HG03457 (cell line): Measurements from ENCODE around the gene CYSTM1.
"Not testable (repeated sequence)": the region's sequence is repeated elsewhere in the genome, so short reads cannot be mapped to it uniquely, and the experiment has no call there.

ENCODE experiments used
- ATAC-seq: cut with Tn5 transposase; IDR thresholded peaks from one replicate; pipeline ENCODE4 v1.9.1; 2021; ENCODE audit warnings: moderate number of reproducible peaks; ENCODE audit not compliant: unreplicated experiment

CYSTM1 gene

GRCh38 chr5:140148508-140148907 lies 26.5 kb upstream of the CYSTM1 start:
- ATAC-seq, result no peak

DNA sequence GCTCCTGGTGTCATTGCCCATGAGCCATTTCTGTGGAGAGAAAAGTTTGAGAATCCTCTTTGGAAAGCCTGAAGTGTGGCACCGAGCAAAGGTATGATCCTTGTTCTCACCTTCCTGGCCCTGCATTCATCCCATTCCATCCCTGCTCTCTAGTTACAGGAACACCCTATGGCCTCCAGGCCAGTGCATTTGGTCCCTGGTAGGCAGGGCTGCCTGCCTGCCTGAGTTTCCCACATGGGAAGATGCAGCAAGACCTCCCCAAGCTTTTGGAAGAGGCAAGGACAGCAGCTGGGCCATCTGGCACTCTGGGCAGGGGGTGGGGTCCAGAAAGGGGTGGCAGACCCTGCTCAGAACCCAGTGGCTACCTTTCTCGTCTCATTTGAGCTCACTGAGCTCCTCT lies 24.8 kb upstream of the CYSTM1 start:
- no peak for ATAC-seq

- no peak for ATAC-seq
Observed at GRCh38 chr5:140151144-140152021, 23.6 kb upstream of the CYSTM1 start.

GRCh38 chr5:140152022-140152999 lies 22.7 kb upstream of the CYSTM1 start:
- no peak for ATAC-seq

- no peak for ATAC-seq
Observed at GRCh38 chr5:140153255-140153654, 21.7 kb upstream of the CYSTM1 start.

DNA sequence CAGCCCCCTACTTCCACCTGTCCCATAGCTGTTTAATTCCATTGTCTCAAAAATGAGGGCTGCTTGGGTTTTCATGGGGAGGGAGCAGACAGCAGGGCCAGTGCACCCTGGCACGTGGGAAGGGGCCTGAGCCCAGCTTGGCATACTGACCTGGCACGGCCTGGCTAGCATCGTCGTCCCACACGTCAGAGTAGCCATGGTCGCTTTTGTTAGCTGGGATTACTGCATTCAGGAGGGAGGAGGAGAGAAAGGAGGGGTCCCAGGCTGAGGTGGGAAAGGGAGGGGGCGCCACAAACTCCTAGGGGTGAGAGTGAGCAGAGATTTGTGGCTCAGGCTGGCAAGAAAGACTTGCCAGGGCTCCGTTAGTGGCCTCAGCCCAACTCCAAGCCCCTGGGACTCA lies 21.1 kb upstream of the CYSTM1 start:
- ATAC-seq, result no peak

- ATAC-seq, result not testable (repeated sequence)
Observed at GRCh38 chr5:140154710-140155381, 20.1 kb upstream of the CYSTM1 start.

DNA sequence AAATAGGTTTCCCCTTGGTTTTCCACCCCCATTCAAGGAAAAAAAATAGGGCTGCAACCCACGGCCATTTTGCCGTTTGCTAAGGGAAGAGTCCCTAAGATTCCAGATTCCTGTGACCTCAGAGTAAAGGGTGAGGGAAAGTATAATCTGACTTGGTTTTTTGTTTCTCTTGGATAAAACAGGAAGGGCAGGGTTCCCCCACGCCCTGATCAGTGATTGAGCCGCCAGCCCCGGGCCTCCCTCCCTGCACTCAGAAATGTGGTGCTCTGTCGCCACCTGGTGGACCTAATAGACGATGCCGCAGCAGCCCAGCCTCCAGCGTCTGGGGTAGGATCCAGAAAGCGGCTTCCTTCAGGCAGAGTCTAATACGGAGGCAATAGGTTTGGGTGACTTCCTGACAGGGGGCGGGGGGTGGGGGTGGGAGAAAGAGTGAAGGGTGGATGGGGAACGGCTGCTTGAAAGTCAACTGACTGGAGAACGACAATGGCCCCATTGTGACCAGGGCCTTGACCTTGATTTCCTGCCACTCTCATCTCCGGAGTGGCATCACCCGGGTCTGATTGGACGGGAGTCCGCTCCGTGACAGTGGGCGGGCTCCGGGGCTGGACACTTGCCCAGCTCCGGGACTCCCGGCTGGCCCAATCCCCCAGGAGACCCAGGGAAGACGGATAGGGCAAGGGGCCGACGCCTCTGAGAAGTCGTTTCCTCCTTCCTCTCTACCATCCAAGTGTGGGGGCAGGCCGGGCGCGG lies 17.8 kb upstream of the CYSTM1 start:
- peak; percentile 82 for ATAC-seq

GRCh38 chr5:140159014-140159927 lies 15.7 kb upstream of the CYSTM1 start:
- no peak for ATAC-seq

DNA sequence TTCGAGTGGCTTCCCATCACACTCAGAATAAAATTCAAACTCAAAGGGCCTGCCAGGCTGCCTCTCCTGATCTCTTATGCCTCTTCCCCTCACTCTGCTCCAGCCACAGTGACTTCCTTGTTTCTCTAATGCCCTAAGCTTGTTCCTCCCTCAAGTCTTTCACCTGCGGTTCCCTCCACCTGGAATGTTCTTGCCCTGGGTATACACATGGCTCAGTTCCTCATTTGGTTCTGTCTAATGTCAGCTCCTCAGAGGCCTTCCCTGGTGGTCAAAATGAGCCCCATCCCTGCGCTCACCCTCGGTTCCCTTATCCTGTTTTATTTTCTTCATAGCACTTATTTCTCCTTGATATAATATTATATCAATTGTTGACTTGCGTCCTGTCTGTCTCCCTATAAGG lies 12.7 kb upstream of the CYSTM1 start:
- no peak for ATAC-seq

DNA sequence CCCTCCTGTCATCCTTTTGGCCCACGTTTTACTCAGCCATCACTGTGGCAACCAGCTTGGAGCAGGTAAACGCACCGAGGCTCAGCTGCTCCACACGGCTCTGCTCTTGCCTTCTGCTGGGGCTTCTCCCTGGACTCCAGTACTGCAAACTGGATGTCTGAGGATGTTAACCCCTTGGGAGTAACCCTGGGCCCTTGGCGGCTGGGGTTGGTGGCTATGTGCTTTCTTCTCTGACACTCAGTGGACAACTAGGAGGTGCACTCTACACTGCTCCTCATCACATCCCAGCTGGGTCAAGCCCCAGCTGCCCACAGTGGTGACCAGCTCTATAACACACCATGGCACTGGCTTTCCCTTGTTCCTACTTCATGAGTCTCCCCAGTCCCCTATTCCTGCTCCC lies 12.2 kb upstream of the CYSTM1 start:
- no peak for ATAC-seq

DNA sequence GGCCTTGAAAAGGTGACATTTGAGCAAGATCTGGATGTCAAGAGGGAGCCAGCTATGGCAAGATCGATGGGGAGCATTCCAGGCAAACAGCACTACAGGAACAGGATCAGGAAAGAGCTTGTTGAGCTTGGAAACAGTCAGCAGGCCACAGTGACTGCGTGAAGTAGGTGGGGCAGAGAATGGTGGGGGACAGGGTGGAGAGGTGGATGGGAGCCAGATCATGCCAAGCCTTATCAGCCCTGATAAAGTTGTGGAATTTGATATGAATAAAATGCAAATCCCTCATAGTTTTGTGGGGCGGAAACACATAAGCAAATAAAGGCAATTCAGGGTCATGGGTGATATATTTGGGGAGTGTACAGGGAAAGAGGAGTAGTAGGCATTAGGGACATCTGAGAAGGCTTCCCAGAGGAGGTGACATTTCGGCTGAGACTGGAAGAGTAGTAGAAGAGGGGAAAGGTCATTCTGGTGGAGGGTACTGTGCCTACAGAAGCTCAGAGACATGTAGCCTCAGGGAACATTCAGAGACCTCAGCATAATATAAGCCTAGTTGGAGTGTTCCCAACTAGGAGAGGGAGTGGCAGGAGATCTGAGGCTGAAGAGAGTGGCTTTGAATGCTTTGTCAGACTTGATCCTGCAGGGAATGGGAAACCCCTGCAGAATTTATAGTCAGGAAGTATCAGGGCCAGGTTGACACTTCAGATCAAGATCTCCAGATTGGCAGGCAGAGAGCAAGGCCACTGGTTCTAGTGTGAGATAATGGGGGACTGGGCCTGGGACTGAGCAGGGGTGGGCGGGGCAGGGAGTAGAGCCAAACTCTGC lies 9.7 kb upstream of the CYSTM1 start:
- no peak for ATAC-seq

DNA sequence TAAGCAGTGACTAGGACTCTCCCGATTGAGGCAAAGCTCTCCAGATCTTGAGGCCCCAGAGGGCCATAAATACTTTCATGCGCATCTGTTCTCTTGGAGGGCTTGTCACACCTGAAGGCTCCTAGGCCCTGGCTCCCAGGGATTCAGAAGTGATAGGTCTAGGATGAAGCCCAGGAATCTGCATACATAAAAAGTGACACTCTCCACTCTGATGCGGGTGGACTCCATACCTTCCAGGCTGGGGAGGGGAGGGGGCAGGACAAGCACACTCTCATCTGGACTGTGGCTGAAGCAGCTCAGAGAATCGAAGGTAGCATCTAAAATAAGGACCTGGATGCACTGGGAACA lies 9.1 kb upstream of the CYSTM1 start:
- ATAC-seq, result no peak

- no peak for ATAC-seq
Observed at GRCh38 chr5:140166911-140167310, 8.1 kb upstream of the CYSTM1 start.

GRCh38 chr5:140168371-140168770 lies 6.6 kb upstream of the CYSTM1 start:
- no peak for ATAC-seq

DNA sequence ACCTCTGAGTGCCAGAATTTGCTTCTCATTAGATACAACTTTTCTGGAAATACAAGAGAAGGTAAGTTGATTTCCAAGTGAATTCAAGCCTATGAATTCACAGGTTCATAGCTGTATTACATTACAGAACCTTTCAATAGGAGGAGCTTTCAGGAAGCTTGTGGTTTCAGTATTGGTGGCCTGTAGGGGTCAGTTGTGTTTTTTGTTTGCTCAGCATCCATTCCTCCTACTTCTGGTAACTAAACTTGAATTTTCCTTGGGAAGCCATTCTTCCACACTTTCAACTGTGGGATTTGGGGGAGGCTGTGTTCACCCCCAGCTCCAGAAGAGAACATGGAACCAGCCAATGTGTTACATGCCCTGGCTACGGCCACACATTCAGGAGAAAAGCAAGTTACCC lies 5.6 kb upstream of the CYSTM1 start:
- ATAC-seq, result no peak

DNA sequence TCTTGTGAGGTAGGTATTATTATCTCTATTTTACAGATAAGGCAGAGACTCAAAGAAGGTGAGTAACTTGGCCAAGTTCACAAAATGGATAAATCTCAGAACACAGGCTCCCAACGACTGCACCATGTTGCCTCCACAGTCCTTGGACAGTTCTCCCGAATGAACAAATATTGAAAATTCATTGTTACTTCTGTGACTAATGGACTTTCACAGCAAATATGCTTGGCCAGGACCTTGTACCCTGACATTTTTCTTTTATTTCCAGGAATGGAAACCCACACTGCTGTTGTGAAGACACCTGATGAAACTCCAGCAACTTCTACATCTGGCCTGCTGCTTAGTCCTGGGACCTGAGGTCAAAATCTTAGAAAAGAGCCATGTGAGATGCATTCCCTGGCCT lies 2.5 kb upstream of the CYSTM1 start:
- no peak for ATAC-seq

GRCh38 chr5:140174014-140174413 lies 974 bp upstream of the CYSTM1 start:
- no peak for ATAC-seq
